ENCODE results near the gene USP40. TPM values are rescaled to one million over a fixed set of nuclear protein-coding genes. Genes with fewer than 3 reads are reported as not detected.

The USP40 gene
- total and polyA plus RNA-seq, 2 experiments from 2014 or later, result 5.7 to 11.7 TPM

GRCh38 chr2:233532971-233533370 is 33.6 kb downstream of the USP40 start (continued):
- TF ChIP-seq REST (IDR thresholded peaks at IDR 0.05; ENCODE audit: unreplicated experiment), result no peak
- no peak for TF ChIP-seq JUNB (IDR thresholded peaks at IDR 0.05; ENCODE audit: unreplicated experiment)

GRCh38 chr2:233531955-233532354 is 34.6 kb downstream of the USP40 start:
- Histone ChIP-seq H3K9me2 (ENCODE audit: insufficient read depth) (no peaks in the 10 kb centered on the region), H4K20me1 (replicated peaks; ENCODE audit: insufficient read depth) (no peaks in the 10 kb centered on the region), H3F3A (replicated peaks; ENCODE audit: low read depth) (no peaks in the 10 kb centered on the region), H3K4me2 (no peak overlapping the region), H3K27me3 (ENCODE audit: insufficient read depth) (no peaks in the 10 kb centered on the region), H2AFZ (no peak overlapping the region), H3K79me2 (replicated peaks; ENCODE audit: insufficient read depth) (no peaks in the 10 kb centered on the region), H3K4me1 (ENCODE audit: insufficient read depth) (no peaks in the 10 kb centered on the region), H3K36me3 (ENCODE audit: insufficient read depth) (no peaks in the 10 kb centered on the region), H3K27ac (ENCODE audit: low read depth) (no peak overlapping the region), H3K4me3 (no peak overlapping the region)
- DNase-seq (ENCODE audit: low spot score), result peak; percentile 50
- Mint-ChIP-seq H3K4me3 (no peak overlapping the region), H3K27ac (no peak overlapping the region), H3K9me3 (no peaks in the 10 kb centered on the region), H3K36me3 (ENCODE audit: low read depth) (peaks cover 6% of the 10 kb centered on the region), H3K27me3 (ENCODE audit: insufficient read depth, low read depth, poor library complexity) (no peaks in the 10 kb centered on the region), H3K4me1 (peaks cover 8% of the 10 kb centered on the region; the same call in 2 of the 3 replicates)
- TF ChIP-seq EZH2 (IDR thresholded peaks at IDR 0.05; ENCODE audit: low read depth, unreplicated experiment) (no peak), ZNF114 (CRISPR knock-in tag; IDR thresholded peaks at IDR 0.05) (no peak), EZH2phosphoT487 (IDR thresholded peaks at IDR 0.05; ENCODE audit: unreplicated experiment) (no peak), ZNF462 (CRISPR knock-in tag; IDR thresholded peaks at IDR 0.05) (no peak)
- peak; percentile 37; the same call in 2 of the 3 replicates for ATAC-seq

All from GM23338 (cell line).